Left ventricle myocardium inferior (tissue), 1 donor: Measurements from ENCODE around the gene DRC7. TPM values are rescaled to one million over a fixed set of nuclear protein-coding genes. Genes with fewer than 3 reads are reported as not detected.

Experiments
- DNase-seq: peaks from one replicate; pipeline ENCODE4 v3.0.0-alpha.2; 2020
- H3K27ac ChIP-seq: fragments of 200-600 bp; replicated peaks from 2 replicates; pipeline ENCODE4 v1.8.0; 2021
- H3K27me3 ChIP-seq: fragments of 200-600 bp; 2 replicates; pipeline ENCODE4 v1.8.0; 2021; ENCODE audit warnings: low read depth
- H3K36me3 ChIP-seq: fragments of 200-600 bp; 2 replicates; pipeline ENCODE4 v1.8.0; 2021
- H3K4me1 ChIP-seq: fragments of 200-600 bp; 2 replicates; pipeline ENCODE4 v1.8.0; 2021
- H3K4me3 ChIP-seq: fragments of 200-600 bp; 2 replicates; pipeline ENCODE4 v1.8.0; 2021; ENCODE audit warnings: mild to moderate bottlenecking, moderate library complexity
- H3K9me3 ChIP-seq: fragments of 200-600 bp; replicated peaks from 2 replicates; pipeline ENCODE4 v1.8.0; 2021
- CTCF ChIP-seq: fragments of 200-600 bp; IDR thresholded peaks from 2 replicates; pipeline ENCODE4 v1.8.0; 2021; ENCODE audit warnings: antibody characterized with exemption, mild to moderate bottlenecking, borderline replicate concordance
- intact Hi-C: fragments of 100-400 bp; cut with micrococcal nuclease; formaldehyde crosslinking; loops from one replicate; pipeline ENCODE4 v1.11.0; 2022
- total RNA-seq: library from RNA; stranded (reverse); fragmentation: NEBNext Ultra II Directional; extraction: Animal tissue kit (Norgen Biotek cat#: 25700); gene quantifications from one replicate; pipeline ENCODE4 v1.2.1, GENCODE V29; 2021
- donor health status: DM: no; HTN: yes; CAD: no; lungs with severe emphysema.

Gene DRC7
- total RNA-seq, 1 donor from 2014 or later = not detected

- Histone ChIP-seq H3K27me3 (no peaks in the 10 kb centered on the region), H3K4me3 (no peak overlapping the region), H3K9me3 (no peaks in the 10 kb centered on the region), H3K27ac (no peak overlapping the region), H3K36me3 (peaks cover 25% of the 10 kb centered on the region), H3K4me1 (peaks cover 8% of the 10 kb centered on the region)
- intact Hi-C loops = loop anchor here (10.0 kb wide), 1 partner anchor 54 kb away; no protein-coding TSS in a partner anchor
- no peak for DNase-seq
- no peak for TF ChIP-seq CTCF
These were observed 36.3 kb upstream of the DRC7 start for GRCh38 chr16:57658130-57658877.

GRCh38 chr16:57658878-57659674 is 35.5 kb upstream of the DRC7 start:
- Histone ChIP-seq H3K9me3 (no peaks in the 10 kb centered on the region), H3K27ac (no peak overlapping the region), H3K27me3 (no peaks in the 10 kb centered on the region), H3K4me1 (peaks cover under 1% of the 10 kb centered on the region), H3K36me3 (peaks cover 25% of the 10 kb centered on the region), H3K4me3 (no peak overlapping the region)
- no peak for DNase-seq
- no peak for TF ChIP-seq CTCF
- intact Hi-C loops = loop anchor here (10.0 kb wide), 1 partner anchor 54 kb away; no protein-coding TSS in a partner anchor

GRCh38 chr16:57660715-57661463 is 33.7 kb upstream of the DRC7 start:
- H3K36me3 ChIP-seq = peaks cover 25% of the 10 kb centered on the region
- H3K4me1 ChIP-seq = no peaks in the 10 kb centered on the region
- H3K27me3 ChIP-seq = no peaks in the 10 kb centered on the region
- intact Hi-C loops = no loop called here
- no peak overlapping the region for H3K27ac ChIP-seq
- no peaks in the 10 kb centered on the region for H3K9me3 ChIP-seq
- no peak for TF ChIP-seq CTCF
- DNase-seq = no peak
- no peak overlapping the region for H3K4me3 ChIP-seq

GRCh38 chr16:57661510-57661909 is 33.1 kb upstream of the DRC7 start:
- peaks cover 25% of the 10 kb centered on the region for H3K36me3 ChIP-seq
- H3K27me3 ChIP-seq = no peaks in the 10 kb centered on the region
- no peak for DNase-seq
- no peak overlapping the region for H3K4me3 ChIP-seq
- no peak for TF ChIP-seq CTCF
- intact Hi-C loops = no loop called here
- H3K4me1 ChIP-seq = no peaks in the 10 kb centered on the region
- H3K27ac ChIP-seq = no peak overlapping the region
- H3K9me3 ChIP-seq = no peaks in the 10 kb centered on the region
